HepG2 (cell line): ENCODE results near the gene PDE4D. TPM values are rescaled to one million over a fixed set of nuclear protein-coding genes. Genes with fewer than 3 reads are reported as not detected.
A peak's percentile ranks its signal among the peaks of the same experiment; 100 is the strongest.

Source experiments
- ATAC-seq: fragments of 200-7000 bp; cut with Tn5 transposase; 3 replicates; pipeline ENCODE4 v1.9.1; 2020; ENCODE audit warnings: mild to moderate bottlenecking, moderate library complexity
- BruUV-seq: library from RNA; stranded (reverse); fragments of 400-500 nt; replicated peaks from 2 replicates; lab custom pipeline; 2021; lab: Mats Ljungman, UMichigan
- CTCF ChIA-PET: fragments of 300-600 bp; formaldehyde crosslinking; extraction: SDS; loops from one replicate; lab custom pipeline; 2021; ENCODE audit warnings: low total read pairs, inconsistent platforms, low intra/inter-chr PET ratio; lab: Yijun Ruan, JAX
- POLR2A ChIA-PET: fragments of 350-600 bp; sonication (Branson Sonifier 250); formaldehyde crosslinking; loops from one replicate; lab custom pipeline; 2020; ENCODE audit warnings: antibody characterized with exemption, inconsistent platforms; lab: Yijun Ruan, JAX
- DNase-seq: peaks from one replicate; pipeline ENCODE4 v3.0.0-alpha.2; 2015; ENCODE audit warnings: low spot score
- FAIRE-seq: peaks from 3 replicates; lab custom pipeline; 2011; peaks lifted over from hg19 to GRCh38; lab: Jason Lieb, UNC
- H2AFZ ChIP-seq: one replicate; pipeline ENCODE4 v1.6.1; 2011; ENCODE audit warnings: low read length, inconsistent platforms
- H3K27ac ChIP-seq: fragments of 300-600 bp; 3 replicates; pipeline ENCODE4 v1.8.0; 2011; ENCODE audit warnings: mixed run types, mild to moderate bottlenecking, mixed read lengths, low read length, inconsistent platforms; ENCODE audit not compliant: insufficient read depth; ENCODE audit errors: extremely low read length
- H3K27me3 ChIP-seq, 2 experiments: fragments of 200-600 bp in 1 of 2; 2 replicates in 1 of 2; 3 replicates in 1 of 2; pipeline versions ENCODE4 v1.6.0 to v1.8.0; 2011; ENCODE audit warnings: low read length in 2 of 2, mild to moderate bottlenecking in 2 of 2, moderate library complexity in 2 of 2, inconsistent platforms in 1 of 2; ENCODE audit not compliant: insufficient read depth in 2 of 2, control insufficient read depth in 1 of 2
- H3K36me3 ChIP-seq, 2 experiments: fragments of 200-600 bp in 1 of 2; replicated peaks in 1 of 2; 2 replicates in 1 of 2; 3 replicates in 1 of 2; pipeline versions ENCODE4 v1.5.1 to v1.8.0; 2011; ENCODE audit warnings: low read length in 2 of 2, inconsistent platforms in 1 of 2; ENCODE audit not compliant: insufficient read depth in 2 of 2, control insufficient read depth in 1 of 2
- H3K4me1 ChIP-seq: 2 replicates; pipeline ENCODE4 v1.5.1; 2012; ENCODE audit warnings: low read length, inconsistent platforms; ENCODE audit not compliant: insufficient read depth
- H3K4me2 ChIP-seq: 2 replicates; pipeline ENCODE4 v1.6.0; 2011; ENCODE audit warnings: low read depth, low read length, inconsistent platforms
- H3K4me3 ChIP-seq, 3 experiments: fragments of 200-600 bp in 1 of 3; sonication (generic), shearing (Covaris generic) in 1 of 3; replicated peaks in 1 of 3; 2 replicates each; pipeline ENCODE4 v1.5.1; 2011 to 2016; ENCODE audit warnings: low read length in 3 of 3, inconsistent platforms in 2 of 3, low read depth in 2 of 3, mild to moderate bottlenecking in 2 of 3, control low read depth in 1 of 3, mixed read lengths in 1 of 3; ENCODE audit not compliant: insufficient read depth in 1 of 3
- H3K79me2 ChIP-seq: one replicate; pipeline ENCODE4 v1.6.1; 2011; ENCODE audit warnings: low read length, inconsistent platforms; ENCODE audit not compliant: insufficient read depth
- H3K9ac ChIP-seq: 2 replicates; pipeline ENCODE4 v1.6.0; 2011; ENCODE audit warnings: mild to moderate bottlenecking, low read depth, low read length, inconsistent platforms; ENCODE audit not compliant: insufficient read depth
- H3K9me3 ChIP-seq: 2 replicates; pipeline ENCODE4 v1.5.1; 2012; ENCODE audit warnings: mild to moderate bottlenecking, low read length
- H4K20me1 ChIP-seq: 2 replicates; pipeline ENCODE4 v1.6.0; 2011; ENCODE audit warnings: inconsistent platforms, mild to moderate bottlenecking, low read length, moderate library complexity; ENCODE audit not compliant: insufficient read depth
- DPF2 ChIP-seq: sonication (generic); formaldehyde crosslinking; IDR thresholded peaks from 2 replicates; pipeline ENCODE4 v1.4.0; 2020; ENCODE audit warnings: mild to moderate bottlenecking, low read depth, missing genetic modification reagents, borderline replicate concordance
- HNF4A ChIP-seq: sonication (generic); formaldehyde crosslinking; IDR thresholded peaks from 2 replicates; pipeline ENCODE4 v1.4.0; 2020; ENCODE audit warnings: missing genetic modification reagents
- SMAD3 ChIP-seq: sonication (generic); formaldehyde crosslinking; IDR thresholded peaks from 2 replicates; pipeline ENCODE4 v1.4.0; 2020; ENCODE audit warnings: missing genetic modification reagents
- ZNF136 ChIP-seq: sonication (generic); formaldehyde crosslinking; IDR thresholded peaks from 2 replicates; pipeline ENCODE4 v1.8.1; 2022; ENCODE audit warnings: low read depth, mild to moderate bottlenecking, moderate library complexity, missing genetic modification reagents
- ZNF253 ChIP-seq: sonication (generic); formaldehyde crosslinking; IDR thresholded peaks from 2 replicates; pipeline ENCODE4 v1.8.0; 2022; ENCODE audit warnings: mild to moderate bottlenecking, missing genetic modification reagents, borderline replicate concordance
- ZNF263 ChIP-seq: sonication (generic); formaldehyde crosslinking; IDR thresholded peaks from 2 replicates; pipeline ENCODE4 v1.4.0; 2020; ENCODE audit warnings: missing genetic modification reagents
- ZNF546 ChIP-seq: sonication (generic); formaldehyde crosslinking; conservative IDR thresholded peaks from 2 replicates; pipeline ENCODE4 v1.8.1; 2023; ENCODE audit warnings: mild to moderate bottlenecking, missing genetic modification reagents
- ZNF589 ChIP-seq: sonication (generic); formaldehyde crosslinking; conservative IDR thresholded peaks from 2 replicates; pipeline ENCODE4 v1.8.0; 2022; ENCODE audit warnings: mild to moderate bottlenecking, moderate library complexity, missing genetic modification reagents
- ZNF674 ChIP-seq: sonication (generic); formaldehyde crosslinking; IDR thresholded peaks from 2 replicates; pipeline ENCODE4 v1.5.0; 2020; ENCODE audit warnings: low read depth, mild to moderate bottlenecking, missing genetic modification reagents
- WGBS: methylation state at CpG from one replicate; pipeline ENCODE4 v1.1.6; 2017; ENCODE audit warnings: low lambda C conversion rate; 5-methylcytosine and 5-hydroxymethylcytosine counted together
- in situ Hi-C: cut with HindIII; loops from 2 replicates; pipeline ENCODE4 v1.10.0; 2017; ENCODE audit warnings: low pct_unique_long_range_greater_than_20kb; ENCODE audit not compliant: extremely low pct_ligation_motif_present
- intact Hi-C: fragments of 100-400 bp; cut with micrococcal nuclease; formaldehyde crosslinking; loops from one replicate; pipeline ENCODE4 v1.10.0; 2022; ENCODE audit not compliant: unreplicated experiment
- polyA plus RNA-seq, 8 experiments: library from polyadenylated mRNA; depleted of rRNA in 3 of 8; stranded (reverse) in 7 of 8; unstranded in 1 of 8; fragments of >200 nt; fragmentation: Illumina TruSeq in 4 of 8; extraction: Trizol in 4 of 8; gene quantifications; 2 replicates each; pipeline versions ENCODE4 v1.2.1 to v1.2.3, GENCODE V29; 2011 to 2016; ENCODE audit warnings: low read depth in 4 of 8, missing spikeins in 1 of 8, mixed read lengths in 1 of 8; ENCODE audit not compliant: insufficient read depth in 1 of 8
- total RNA-seq, 5 experiments: library from RNA; depleted of rRNA; stranded (reverse); fragments of >200 nt; fragmentation: Illumina TruSeq; extraction: Trizol; gene quantifications; 2 replicates each; pipeline ENCODE4 v1.2.3, GENCODE V29; 2016; ENCODE audit warnings: low read depth in 1 of 5

The PDE4D gene
- total and polyA plus RNA-seq, 2 of the 13 experiments (the other 11 are each of a cell fraction or from before 2014, with no cell fraction given) = 7.0 to 12.2 TPM

DNA sequence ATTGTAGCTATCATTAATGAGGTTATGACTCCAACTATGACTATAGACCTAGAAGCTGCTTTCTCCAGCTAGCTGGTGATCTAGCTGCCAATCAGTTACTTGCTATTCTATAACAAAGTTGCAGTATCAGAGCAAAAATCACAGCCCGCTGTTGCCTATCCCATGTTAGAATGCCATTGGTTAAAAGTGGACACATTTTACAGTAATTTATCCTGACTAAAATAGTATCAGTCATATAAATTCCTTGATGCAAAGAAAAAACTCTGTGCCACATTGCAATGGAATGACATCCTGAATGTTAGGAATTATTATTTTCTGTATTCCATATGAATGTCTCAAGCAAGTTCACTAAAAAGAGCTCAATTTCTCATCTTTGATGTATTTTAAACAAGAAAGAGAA lies 626.5 kb downstream of the PDE4D start:
- no TSS peak for BruUV-seq
- ChIA-PET CTCF (no interaction called here), POLR2A (no interaction called here)
- no peak overlapping the region for H2AFZ ChIP-seq
- intact Hi-C loops (no loop called here), in situ Hi-C loops (no loop called here)
- TF ChIP-seq ZNF674 (CRISPR knock-in tag) = no peak
- ATAC-seq = no peak
- H3K9ac ChIP-seq = no peak overlapping the region
- no peak for FAIRE-seq
- H3K79me2 ChIP-seq = no peaks in the 10 kb centered on the region
- H3K27ac ChIP-seq = no peak overlapping the region
- no peaks in the 10 kb centered on the region for H4K20me1 ChIP-seq
- peaks cover 9% of the 10 kb centered on the region; the same call in 1 of the 2 replicates for H3K4me1 ChIP-seq
- H3K4me3 ChIP-seq = no peak overlapping the region
- no peaks in the 10 kb centered on the region for H3K27me3 ChIP-seq
- no peaks in the 10 kb centered on the region for H3K36me3 ChIP-seq
- no peak for DNase-seq
- no peak overlapping the region for H3K4me2 ChIP-seq
- H3K9me3 ChIP-seq = no peaks in the 10 kb centered on the region
- 91% methylated on average over 1 of the region's 1 CpG for WGBS

DNA sequence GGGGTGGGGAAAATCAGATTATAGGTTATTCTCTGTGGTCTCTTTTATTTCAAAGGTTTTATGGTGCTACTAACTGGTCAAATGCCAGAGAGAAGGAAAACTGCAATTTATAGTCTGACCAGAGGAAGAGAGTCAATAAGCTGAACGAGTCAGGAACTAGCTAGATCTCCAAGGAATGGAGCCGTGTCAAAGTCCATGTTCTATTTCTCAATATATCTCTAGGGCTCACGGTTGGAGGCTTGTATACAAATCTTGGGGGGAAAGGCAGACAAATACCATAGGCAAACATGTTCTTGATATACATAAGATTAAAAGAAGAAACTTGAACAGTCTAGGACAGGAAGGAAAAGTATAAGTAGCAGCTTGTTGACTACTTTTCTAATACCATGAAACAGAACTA lies 627.1 kb downstream of the PDE4D start:
- no peaks in the 10 kb centered on the region for H3K79me2 ChIP-seq
- no peak overlapping the region for H3K9ac ChIP-seq
- POLR2A ChIA-PET = no interaction called here
- no TSS peak for BruUV-seq
- WGBS = 1% methylated on average over 3 of the region's 3 CpGs
- in situ Hi-C loops (no loop called here), intact Hi-C loops (no loop called here)
- no peak for ATAC-seq
- no peak overlapping the region for H2AFZ ChIP-seq
- no peak for TF ChIP-seq ZNF136 (CRISPR knock-in tag)
- peak; percentile 30 for TF ChIP-seq HNF4A (CRISPR knock-in tag)
- TF ChIP-seq ZNF263 (CRISPR knock-in tag) = no peak
- TF ChIP-seq DPF2 (CRISPR knock-in tag) = no peak
- no peak for TF ChIP-seq ZNF253 (CRISPR knock-in tag)
- TF ChIP-seq ZNF546 (CRISPR knock-in tag) = no peak
- no peak for TF ChIP-seq ZNF589
- TF ChIP-seq SMAD3 (CRISPR knock-in tag) = no peak
- H3K27me3 ChIP-seq = no peaks in the 10 kb centered on the region
- CTCF ChIA-PET = no interaction called here
- H3K4me1 ChIP-seq = peaks cover 9% of the 10 kb centered on the region; the same call in 1 of the 2 replicates
- H3K36me3 ChIP-seq = no peaks in the 10 kb centered on the region
- no peak for DNase-seq
- H3K27ac ChIP-seq = no peak overlapping the region
- H4K20me1 ChIP-seq = no peaks in the 10 kb centered on the region
- no peak for FAIRE-seq
- H3K4me3 ChIP-seq = no peak overlapping the region
- no peak overlapping the region for H3K4me2 ChIP-seq
- H3K9me3 ChIP-seq = no peaks in the 10 kb centered on the region
